GM18909 (cell line): ENCODE measurements around the gene LAPTM4A.
A peak's percentile ranks its signal among the peaks of the same experiment; 100 is the strongest.

Experiments
- ATAC-seq: cut with Tn5 transposase; IDR thresholded peaks from one replicate; pipeline ENCODE4 v1.9.1; 2021; ENCODE audit warnings: mild to moderate bottlenecking; ENCODE audit not compliant: unreplicated experiment, poor library complexity

The LAPTM4A gene

GRCh38 chr2:20025065-20025786 lies 26.2 kb downstream of the LAPTM4A start:
- ATAC-seq = no peak

- no peak for ATAC-seq
These were observed 27.7 kb downstream of the LAPTM4A start for GRCh38 chr2:20023688-20024087.

GRCh38 chr2:20021405-20022009 lies 29.9 kb downstream of the LAPTM4A start:
- no peak for ATAC-seq

DNA sequence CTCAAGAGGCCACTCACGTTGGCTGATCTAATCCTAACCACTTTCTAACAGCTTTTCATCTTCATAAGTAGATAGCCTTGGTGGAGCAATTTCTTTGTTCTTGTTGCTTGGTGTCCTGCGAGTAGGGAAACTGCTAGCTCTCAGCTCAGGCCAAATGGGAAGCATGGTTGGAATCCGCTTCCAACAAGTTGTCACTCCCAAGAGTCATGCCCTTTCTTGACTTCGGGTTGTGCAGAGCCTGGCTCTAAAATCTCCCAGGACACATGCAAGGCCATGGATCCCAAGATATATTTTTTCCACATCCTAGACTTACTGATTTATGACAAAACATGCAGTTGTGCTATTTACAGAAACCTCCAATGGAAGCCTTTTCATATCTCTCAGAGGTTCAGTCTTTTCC lies 31.7 kb downstream of the LAPTM4A start:
- ATAC-seq = no peak

- no peak for ATAC-seq
These were observed 32.8 kb downstream of the LAPTM4A start for GRCh38 chr2:20018601-20019152.

DNA sequence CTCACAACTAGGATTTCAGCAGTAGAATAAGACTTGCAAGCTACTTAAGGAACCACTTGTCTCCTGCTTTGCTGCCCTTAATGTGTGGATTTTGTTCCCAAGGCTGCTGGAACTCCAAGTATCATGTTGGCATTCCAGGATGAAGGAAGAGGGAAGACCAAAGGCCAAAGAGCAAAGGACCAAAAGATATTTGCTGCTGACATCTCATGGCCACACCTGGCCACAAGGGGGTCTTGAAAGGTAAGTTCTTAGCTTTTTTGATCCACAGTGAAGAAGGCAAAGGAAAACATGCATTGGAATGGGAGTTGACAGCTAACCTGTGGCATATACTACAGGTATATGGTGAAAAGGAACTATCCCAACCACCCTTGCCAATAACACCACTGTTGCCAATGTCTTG lies 35.1 kb downstream of the LAPTM4A start:
- no peak for ATAC-seq

DNA sequence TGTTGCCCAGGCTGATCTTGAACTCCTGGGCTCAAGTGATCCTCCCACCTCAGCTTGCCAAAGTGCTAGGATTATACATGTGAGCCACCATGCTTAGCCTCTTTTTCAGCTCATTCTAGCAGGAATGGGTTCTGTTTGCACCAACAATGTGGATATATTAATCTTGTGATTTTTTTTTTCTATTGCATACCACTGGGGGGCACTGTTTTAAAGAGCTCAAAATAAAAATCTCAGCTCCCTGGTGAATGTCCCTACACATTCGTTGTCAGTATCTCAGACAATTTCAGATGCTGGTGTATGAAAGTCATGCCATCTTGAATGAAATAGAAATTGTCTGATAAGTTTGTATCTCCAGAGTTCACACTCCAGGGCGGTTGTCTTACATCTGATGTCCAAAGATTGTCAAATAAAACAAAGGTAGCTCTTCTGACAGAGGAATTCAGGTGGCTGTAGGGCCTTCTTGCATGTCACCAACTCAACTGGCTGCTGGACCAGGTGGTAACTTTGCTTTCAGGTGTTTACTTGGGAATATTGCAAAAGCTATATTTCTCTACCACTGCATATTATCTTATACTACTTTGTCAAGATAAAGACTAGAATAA lies 35.8 kb downstream of the LAPTM4A start:
- ATAC-seq = no peak

DNA sequence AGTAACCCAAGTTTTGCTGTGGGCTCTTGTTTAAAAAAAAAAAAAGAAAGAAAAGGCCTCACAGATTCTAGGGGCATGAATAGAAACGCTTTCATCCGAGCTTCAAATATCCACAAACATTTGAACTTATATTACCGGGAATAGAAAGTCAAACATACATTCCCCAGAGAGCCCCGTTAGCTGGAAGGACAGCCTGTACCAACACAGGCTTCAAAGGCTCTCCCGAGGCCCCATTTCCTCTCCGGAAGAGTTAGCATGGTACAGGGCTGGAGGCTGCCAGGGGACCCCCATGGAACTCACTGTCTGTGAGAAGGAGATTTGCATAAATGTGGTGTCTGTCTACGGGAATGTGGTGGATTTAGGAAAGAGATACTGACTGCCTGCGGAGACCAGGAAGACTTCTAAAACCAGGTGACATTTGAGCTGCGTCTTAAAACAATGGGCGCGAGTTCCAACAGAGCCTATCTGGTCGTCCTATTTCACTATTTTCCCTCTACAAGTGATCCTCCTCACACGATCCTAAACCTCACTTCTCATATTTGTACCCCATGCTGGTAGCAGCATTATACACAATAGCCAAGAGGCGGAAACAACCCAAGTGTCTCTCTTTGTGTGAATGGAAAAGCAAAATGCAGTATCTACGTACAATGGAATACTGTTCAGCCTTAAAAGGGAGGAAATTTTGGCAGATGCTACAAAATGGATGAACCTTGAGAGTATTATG lies 38.1 kb downstream of the LAPTM4A start:
- no peak for ATAC-seq

GRCh38 chr2:20012282-20013125 lies 38.9 kb downstream of the LAPTM4A start, which contains the start of gene MATN3:
TSS of gene MATN3 (minus strand) at chr2:20012668. CDS start at chr2:20012631, 37 bp downstream.
- peak; percentile 40 for ATAC-seq

- ATAC-seq = no peak
These were observed 39.5 kb downstream of the LAPTM4A start for GRCh38 chr2:20012032-20012281.

GRCh38 chr2:20011276-20012031 lies 40.0 kb downstream of the LAPTM4A start:
- ATAC-seq = no peak

DNA sequence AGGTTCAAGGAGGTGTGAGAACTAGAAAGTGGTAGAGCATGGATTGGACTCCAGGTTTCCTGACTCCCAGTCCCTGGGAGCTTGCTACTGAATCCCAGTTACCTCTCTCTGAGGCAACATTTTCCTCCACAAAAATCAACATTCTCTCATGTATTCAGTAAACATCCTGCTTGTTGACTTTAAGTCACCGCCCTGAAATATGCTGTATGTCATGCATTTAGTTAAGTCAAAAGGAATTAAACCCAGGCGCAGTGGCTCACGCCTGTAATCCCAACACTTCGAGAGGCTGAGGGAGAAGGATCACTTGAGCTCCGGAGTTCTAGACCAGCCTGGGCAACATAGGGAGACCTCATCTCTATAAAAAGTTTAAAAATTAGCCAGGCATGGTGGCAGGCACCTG lies 42.7 kb downstream of the LAPTM4A start:
- ATAC-seq = no peak

DNA sequence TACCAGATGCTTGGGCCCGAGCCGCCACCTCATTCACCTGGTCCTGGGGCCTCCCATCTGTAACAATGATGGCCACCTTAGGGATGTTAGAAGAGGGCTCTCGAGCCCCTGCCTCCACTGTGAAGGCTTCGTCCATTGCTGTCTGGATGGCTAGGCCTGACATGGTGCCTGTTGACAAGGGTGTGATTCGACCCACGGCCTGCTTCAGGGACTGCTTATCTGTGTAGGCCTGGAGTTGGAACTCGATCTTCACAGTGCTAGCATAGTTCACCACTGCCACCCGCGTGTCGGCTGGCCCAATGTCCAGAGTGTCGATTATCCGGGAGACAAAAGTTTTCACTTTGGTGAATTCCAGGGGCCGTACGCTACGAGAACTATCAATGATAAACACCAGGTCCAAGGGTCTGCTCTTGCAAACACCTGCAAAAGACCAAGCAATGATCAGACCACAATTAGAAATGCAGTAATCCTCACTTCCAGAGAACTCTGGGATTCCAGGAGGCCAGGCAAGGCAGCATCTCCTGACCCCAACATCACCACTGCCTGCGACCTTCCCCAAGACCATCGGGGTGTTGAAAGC lies 45.4 kb downstream of the LAPTM4A start:
- no peak for ATAC-seq

GRCh38 chr2:20005067-20005627 lies 46.3 kb downstream of the LAPTM4A start:
- ATAC-seq = no peak

DNA sequence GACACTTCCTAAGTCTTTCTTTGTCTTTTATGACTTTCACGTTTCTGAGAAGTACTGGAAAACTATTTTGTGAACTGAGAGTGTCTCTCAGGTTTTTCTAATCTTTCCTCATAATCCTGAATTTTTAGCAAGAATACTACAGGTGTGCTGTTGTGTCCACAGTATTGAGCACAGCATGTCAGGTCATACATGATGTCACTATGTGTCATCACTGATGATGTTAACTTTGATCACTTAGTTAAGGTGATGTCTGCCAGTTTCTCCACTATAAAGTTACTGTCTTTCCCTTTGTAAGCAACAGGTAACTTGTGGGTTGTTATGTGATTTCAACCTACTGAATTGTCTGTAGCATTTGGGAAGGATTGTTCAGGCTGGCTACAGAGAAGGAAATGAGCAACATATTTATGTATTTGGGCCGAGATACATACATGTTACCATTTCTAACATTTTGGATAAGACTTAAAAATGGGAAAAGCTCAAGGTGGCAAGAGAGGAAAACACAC lies 50.0 kb downstream of the LAPTM4A start:
- ATAC-seq = no peak

- no peak for ATAC-seq
These were observed 57.7 kb downstream of the LAPTM4A start for GRCh38 chr2:19993731-19994130.

DNA sequence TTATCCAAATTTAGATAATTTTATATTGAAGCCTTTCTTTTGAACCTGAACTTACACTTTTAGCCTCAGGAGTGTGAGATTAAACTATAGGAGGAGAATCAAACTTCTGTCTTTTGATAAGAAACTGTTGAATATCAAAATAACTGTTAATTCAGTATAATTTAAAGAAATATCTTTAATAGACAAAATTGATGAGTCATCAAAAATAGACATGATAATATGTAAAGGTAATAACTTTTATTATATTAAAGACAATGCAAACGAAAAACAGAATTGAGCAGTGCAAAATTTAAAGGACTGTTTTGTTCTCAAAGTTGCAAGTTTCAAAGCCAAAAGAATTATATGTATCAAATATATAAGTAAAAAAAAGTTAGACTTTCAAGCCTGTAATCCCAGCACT lies 59.5 kb downstream of the LAPTM4A start:
- no peak for ATAC-seq

DNA sequence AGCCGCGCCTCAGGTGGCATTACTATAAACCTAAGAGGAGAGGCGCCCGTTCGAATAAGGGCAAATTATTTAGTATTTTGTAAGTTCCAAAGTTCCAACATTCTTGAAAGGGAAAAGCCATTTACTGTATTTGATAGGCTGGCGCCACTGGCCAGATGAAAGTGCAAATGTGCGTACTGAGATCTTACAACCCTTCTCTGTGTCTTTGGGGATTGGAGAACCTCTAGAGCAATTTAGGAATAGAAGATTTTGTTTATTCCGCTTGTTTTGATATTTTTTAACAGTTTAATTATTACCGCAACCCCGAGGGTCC lies 61.1 kb downstream of the LAPTM4A start:
- ATAC-seq = no peak
